H1 (cell line): ENCODE measurements around the gene MBD3L4. TPM values are rescaled to one million over a fixed set of nuclear protein-coding genes. Genes with fewer than 3 reads are reported as not detected.

Experiments
- CTCF ChIA-PET: fragments of 300-600 bp; sonication (Branson Sonifier 250); formaldehyde crosslinking; loops from one replicate; lab custom pipeline; 2021; ENCODE audit not compliant: partially characterized antibody; lab: Charles Lee
- POLR2A ChIA-PET: fragments of 300-600 bp; sonication (Branson Sonifier 250); formaldehyde crosslinking; loops from one replicate; lab custom pipeline; 2021; ENCODE audit warnings: inconsistent platforms; ENCODE audit not compliant: partially characterized antibody; lab: Charles Lee
- DNase-seq, 2 experiments: peaks; one replicate each; pipeline versions ENCODE4 v3.0.0 to v3.0.0-alpha.2; 2010 to 2022; ENCODE audit warnings: low spot score in 2 of 2, low read depth in 1 of 2, mixed read lengths in 1 of 2
- FAIRE-seq: peaks from 2 replicates; lab custom pipeline; 2011; peaks lifted over from hg19 to GRCh38; lab: Jason Lieb, UNC
- H2AFZ ChIP-seq: 2 replicates; pipeline ENCODE4 v1.8.1; 2012; ENCODE audit warnings: low read length, inconsistent platforms
- H2AK5ac ChIP-seq: 2 replicates; pipeline ENCODE4 v1.6.1; 2013; ENCODE audit warnings: low read depth, low read length
- H2BK120ac ChIP-seq: replicated peaks from 2 replicates; pipeline ENCODE3; 2013; ENCODE audit warnings: low read depth, low read length, inconsistent platforms
- H2BK12ac ChIP-seq: 2 replicates; pipeline ENCODE4 v1.6.1; 2013; ENCODE audit warnings: low read depth, low read length
- H2BK15ac ChIP-seq: 2 replicates; pipeline ENCODE4 v1.6.1; 2013; ENCODE audit warnings: low read length
- H2BK20ac ChIP-seq: 2 replicates; pipeline ENCODE4 v1.6.1; 2013; ENCODE audit warnings: low read length
- H2BK5ac ChIP-seq: 2 replicates; pipeline ENCODE4 v1.6.1; 2013; ENCODE audit warnings: low read depth, low read length
- H3K14ac ChIP-seq: 2 replicates; pipeline ENCODE4 v1.6.1; 2013; ENCODE audit warnings: inconsistent platforms; ENCODE audit not compliant: insufficient read length
- H3K18ac ChIP-seq: 2 replicates; pipeline ENCODE4 v1.6.1; 2013; ENCODE audit warnings: low read length; ENCODE audit errors: extremely low read depth
- H3K23ac ChIP-seq: 2 replicates; pipeline ENCODE4 v1.6.1; 2013; ENCODE audit warnings: inconsistent platforms; ENCODE audit not compliant: insufficient read length
- H3K23me2 ChIP-seq: 2 replicates; pipeline ENCODE4 v1.6.1; 2013; ENCODE audit warnings: low read depth, low read length
- H3K27ac ChIP-seq: 2 replicates; pipeline ENCODE4 v1.6.1; 2011; ENCODE audit warnings: low read depth, low read length, inconsistent platforms
- H3K27me3 ChIP-seq, 4 experiments: replicated peaks in 1 of 4; 1 replicate in 1 of 4; 2 replicates in 3 of 4; pipeline versions ENCODE4 v1.6.1 to v1.8.1; 2011 to 2013; ENCODE audit warnings: low read length in 3 of 4, mild to moderate bottlenecking in 3 of 4, inconsistent platforms in 2 of 4, mixed read lengths in 2 of 4, moderate library complexity in 1 of 4; ENCODE audit not compliant: control insufficient read depth in 3 of 4, insufficient read depth in 3 of 4; ENCODE audit errors: extremely low read depth in 1 of 4
- H3K36me3 ChIP-seq, 4 experiments: 2 replicates each; pipeline versions ENCODE4 v1.6.1 to v1.8.1; 2011 to 2013; ENCODE audit warnings: mild to moderate bottlenecking in 4 of 4, low read length in 3 of 4, moderate library complexity in 2 of 4, control low read depth in 1 of 4, inconsistent platforms in 1 of 4; ENCODE audit not compliant: insufficient read depth in 4 of 4, control insufficient read depth in 2 of 4
- H3K4ac ChIP-seq: replicated peaks from 2 replicates; pipeline ENCODE3; 2013; ENCODE audit warnings: low read length, low read depth, mixed read lengths, inconsistent platforms; ENCODE audit not compliant: insufficient read length
- H3K4me1 ChIP-seq, 4 experiments: replicated peaks in 1 of 4; 1 replicate in 1 of 4; 2 replicates in 3 of 4; pipeline versions ENCODE4 v1.6.1 to v1.8.1; 2011 to 2013; ENCODE audit warnings: low read length in 3 of 4, inconsistent platforms in 2 of 4, mixed read lengths in 1 of 4; ENCODE audit not compliant: insufficient read depth in 4 of 4, control insufficient read depth in 3 of 4
- H3K4me2 ChIP-seq, 2 experiments: 2 replicates each; pipeline versions ENCODE4 v1.6.1 to v1.8.1; 2011 to 2013; ENCODE audit warnings: low read depth in 2 of 2, low read length in 2 of 2, control low read depth in 1 of 2, inconsistent platforms in 1 of 2, mild to moderate bottlenecking in 1 of 2; ENCODE audit not compliant: insufficient read depth in 1 of 2
- H3K4me3 ChIP-seq, 4 experiments: fragments of 200-600, 300-600 bp in 1 of 4; sonication (generic), shearing (Covaris generic), sonication (Bioruptor Twin) in 1 of 4; 2 replicates each; pipeline versions ENCODE4 v1.5.1 to v1.8.1; 2011 to 2016; ENCODE audit warnings: low read length in 4 of 4, low read depth in 3 of 4, control low read depth in 2 of 4, inconsistent platforms in 2 of 4, mild to moderate bottlenecking in 2 of 4, mixed read lengths in 1 of 4, moderate library complexity in 1 of 4; ENCODE audit not compliant: insufficient read depth in 2 of 4; ENCODE audit errors: extremely low read depth in 1 of 4
- H3K56ac ChIP-seq: replicated peaks from 2 replicates; pipeline ENCODE3; 2013; ENCODE audit warnings: low read depth, mild to moderate bottlenecking, mixed read lengths, low read length, inconsistent platforms; ENCODE audit not compliant: insufficient read length
- H3K79me1 ChIP-seq: 2 replicates; pipeline ENCODE4 v1.6.1; 2013; ENCODE audit warnings: low read depth, low read length, control low read depth
- H3K79me2 ChIP-seq, 2 experiments: 2 replicates each; pipeline versions ENCODE4 v1.6.1 to v1.8.1; 2012 to 2013; ENCODE audit warnings: low read length in 2 of 2, mild to moderate bottlenecking in 2 of 2, inconsistent platforms in 1 of 2; ENCODE audit not compliant: insufficient read depth in 2 of 2, control insufficient read depth in 1 of 2
- H3K9ac ChIP-seq, 4 experiments: replicated peaks in 1 of 4; 1 replicate in 1 of 4; 2 replicates in 3 of 4; pipeline versions ENCODE4 v1.6.1 to v1.8.1; 2011 to 2013; ENCODE audit warnings: low read depth in 3 of 4, low read length in 3 of 4, control low read depth in 2 of 4, mild to moderate bottlenecking in 2 of 4, moderate library complexity in 2 of 4, inconsistent platforms in 1 of 4; ENCODE audit errors: extremely low read depth in 1 of 4
- H3K9me3 ChIP-seq, 2 experiments: 2 replicates each; pipeline versions ENCODE4 v1.6.1 to v1.8.1; 2012 to 2013; ENCODE audit warnings: mild to moderate bottlenecking in 2 of 2, moderate library complexity in 2 of 2, control low read depth in 1 of 2, inconsistent platforms in 1 of 2, low read depth in 1 of 2, low read length in 1 of 2, mixed read lengths in 1 of 2; ENCODE audit not compliant: insufficient read depth in 2 of 2
- H4K20me1 ChIP-seq, 2 experiments: replicated peaks in 1 of 2; 2 replicates each; pipeline versions ENCODE3 to v1.8.1; 2011 to 2013; ENCODE audit warnings: inconsistent platforms in 2 of 2, low read length in 2 of 2, mild to moderate bottlenecking in 1 of 2; ENCODE audit not compliant: insufficient read depth in 2 of 2, control insufficient read depth in 1 of 2
- H4K5ac ChIP-seq: 2 replicates; pipeline ENCODE4 v1.6.1; 2013; ENCODE audit warnings: low read length, low read depth, mixed read lengths, inconsistent platforms; ENCODE audit not compliant: insufficient read length
- H4K8ac ChIP-seq: 2 replicates; pipeline ENCODE4 v1.8.0; 2013; ENCODE audit warnings: mild to moderate bottlenecking, moderate library complexity, low read length, inconsistent platforms; ENCODE audit not compliant: insufficient read depth; ENCODE audit errors: extremely low read depth
- H4K91ac ChIP-seq: replicated peaks from 2 replicates; pipeline ENCODE3; 2013; ENCODE audit warnings: low read length, mixed read lengths, inconsistent platforms; ENCODE audit not compliant: insufficient read length
- CEBPB ChIP-seq: IDR thresholded peaks from 2 replicates; pipeline ENCODE4 v1.6.1; 2012; ENCODE audit warnings: low read depth, low read length
- EP300 ChIP-seq, 2 experiments: IDR thresholded peaks; 1 replicate in 1 of 2; 2 replicates in 1 of 2; pipeline ENCODE4 v1.6.1; 2011 to 2012; ENCODE audit warnings: low read depth in 2 of 2, low read length in 2 of 2, mild to moderate bottlenecking in 2 of 2, borderline replicate concordance in 1 of 2, inconsistent platforms in 1 of 2, moderate library complexity in 1 of 2
- FOSL1 ChIP-seq: IDR thresholded peaks from 2 replicates; pipeline ENCODE4 v1.6.1; 2011; ENCODE audit warnings: mild to moderate bottlenecking, low read depth, low read length, moderate library complexity; ENCODE audit not compliant: insufficient read depth
- HDAC6 ChIP-seq: IDR thresholded peaks from one replicate; pipeline ENCODE4 v1.7.1; 2012; ENCODE audit warnings: low read depth, mild to moderate bottlenecking, inconsistent platforms, low read length, moderate library complexity
- KDM4A ChIP-seq: IDR thresholded peaks from one replicate; pipeline ENCODE4 v1.7.1; 2012; ENCODE audit warnings: low read depth, mild to moderate bottlenecking, moderate library complexity, low read length, inconsistent platforms; ENCODE audit not compliant: severe bottlenecking
- MAFK ChIP-seq: IDR thresholded peaks from 2 replicates; pipeline ENCODE4 v1.6.1; 2012; ENCODE audit warnings: low read depth, mild to moderate bottlenecking, improper control_type of control experiment, low read length
- SIRT6 ChIP-seq: IDR thresholded peaks from one replicate; pipeline ENCODE4 v1.7.1; 2012; ENCODE audit warnings: low read length, inconsistent platforms
- TAF1 ChIP-seq: IDR thresholded peaks from 2 replicates; pipeline ENCODE4 v1.6.1; 2011; ENCODE audit warnings: mild to moderate bottlenecking, low read depth, low read length
- TAF7 ChIP-seq: optimal IDR thresholded peaks from 2 replicates; pipeline ENCODE3; 2011; ENCODE audit warnings: low read depth, mild to moderate bottlenecking, inconsistent platforms, low read length, moderate library complexity, borderline replicate concordance
- TBP ChIP-seq: IDR thresholded peaks from 2 replicates; pipeline ENCODE4 v1.6.1; 2011; ENCODE audit warnings: low read depth, low read length, improper control_type of control experiment
- TEAD4 ChIP-seq: IDR thresholded peaks from 2 replicates; pipeline ENCODE4 v1.6.1; 2012; ENCODE audit warnings: low read depth, low read length, inconsistent platforms, mixed read lengths
- WGBS, 2 experiments: shearing (Covaris generic) in 1 of 2; methylation state at CpG; one replicate each; pipeline versions ENCODE4 v1.1.6 to v1.1.7; 2013 to 2015; ENCODE audit warnings: low lambda C conversion rate in 2 of 2, mixed read lengths in 2 of 2, inconsistent platforms in 1 of 2, low coverage in 1 of 2, missing lambda C conversion rate in 1 of 2; ENCODE audit not compliant: insufficient replicate concordance in 2 of 2, insufficient coverage in 1 of 2, insufficient read length in 1 of 2; ENCODE audit errors: extremely low coverage in 1 of 2, missing lambda C conversion rate in 1 of 2; 5-methylcytosine and 5-hydroxymethylcytosine counted together
- polyA plus RNA-seq, 7 experiments: library from polyadenylated mRNA; depleted of rRNA in 3 of 7; stranded (reverse) in 5 of 7; unstranded in 2 of 7; fragments of >200 nt in 5 of 7; fragments of 200-250 nt in 2 of 7; gene quantifications; 1 replicate in 5 of 7; 2 replicates in 1 of 7; 4 replicates in 1 of 7; pipeline versions ENCODE4 v1.2.1 to v1.2.3, GENCODE V29; 2011 to 2013; ENCODE audit warnings: missing spikeins in 2 of 7, mixed read lengths in 2 of 7
- total RNA-seq: library from RNA; stranded (reverse); fragmentation: NEBNext Ultra II Directional; extraction: Animal tissue kit (Norgen Biotek cat#: 25700); gene quantifications from 2 replicates; pipeline ENCODE4 v1.2.1, GENCODE V29; 2021
- TF ChIP-seq, protein P1 (sequence below): IDR thresholded peaks from 2 replicates; pipeline ENCODE4 v1.6.1; 2012; ENCODE audit warnings: inconsistent platforms

MBD3L4 gene
- total and polyA plus RNA-seq, 2 of the 8 experiments (the other 6 are each of a cell fraction or from before 2014, with no cell fraction given): not detected

- FAIRE-seq: no peak
- POLR2A ChIA-PET: no interaction called here
Measured at GRCh38 chr19:7010722-7011593, 29.0 kb downstream of the MBD3L4 start.

More at GRCh38 chr19:7010722-7011593, 29.0 kb downstream of the MBD3L4 start:
- Histone ChIP-seq H2BK12ac (no peak overlapping the region), H3K79me2 (no peaks in the 10 kb centered on the region), H3K56ac (no peak overlapping the region), H3K36me3 (no peaks in the 10 kb centered on the region), H4K91ac (no peak overlapping the region), H2AK5ac (no peak overlapping the region), H3K4me1 (no peaks in the 10 kb centered on the region), H2BK120ac (no peak overlapping the region), H3K4ac (no peak overlapping the region), H3K9me3 (peaks cover 46 to 61% of the 10 kb centered on the region in 2 experiments), H3K27me3 (no peaks in the 10 kb centered on the region), H3K18ac (no peak overlapping the region), H3K4me3 (no peak overlapping the region), H3K79me1 (no peaks in the 10 kb centered on the region), H2AFZ (no peak overlapping the region), H3K27ac (no peak overlapping the region), H3K23me2 (no peaks in the 10 kb centered on the region), H4K8ac (no peak overlapping the region), H3K4me2 (no peak overlapping the region), H2BK20ac (no peak overlapping the region), H4K5ac (no peak overlapping the region), H3K14ac (no peak overlapping the region), H4K20me1 (no peaks in the 10 kb centered on the region), H2BK5ac (no peak overlapping the region), H3K9ac (no peak overlapping the region), H2BK15ac (no peak overlapping the region), H3K23ac (no peak overlapping the region)
- DNase-seq: no peak
- CTCF ChIA-PET: no interaction called here
- TF ChIP-seq TAF7: no peak
- no peak for TF ChIP-seq EP300 (IDR thresholded peaks at IDR 0.05; ENCODE audit: borderline replicate concordance in 1 of 2, low read depth in 2 of 2, low read length in 2 of 2)
- TF ChIP-seq MAFK: no peak
- TF ChIP-seq, protein P1, sequence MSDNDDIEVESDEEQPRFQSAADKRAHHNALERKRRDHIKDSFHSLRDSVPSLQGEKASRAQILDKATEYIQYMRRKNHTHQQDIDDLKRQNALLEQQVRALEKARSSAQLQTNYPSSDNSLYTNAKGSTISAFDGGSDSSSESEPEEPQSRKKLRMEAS: no peak
- no peak for TF ChIP-seq HDAC6
- no peak for TF ChIP-seq SIRT6
- TF ChIP-seq KDM4A: no peak
- TF ChIP-seq TEAD4: no peak
- TF ChIP-seq CEBPB: no peak
- TF ChIP-seq TBP: no peak
- no peak for TF ChIP-seq TAF1
- TF ChIP-seq FOSL1: no peak
- WGBS, 2 experiments: 79% methylated on average over 12 of the region's 12 CpGs; no CpG with 5 or more reads in 1 of the 2 experiments
